HL-60 (cell line): ENCODE results near the gene ADGRL2.

ENCODE experiments used
- CTCF ChIP-seq: IDR thresholded peaks from one replicate; pipeline ENCODE4 v1.5.1; 2011; ENCODE audit warnings: low read length, control low read depth, inconsistent platforms; ENCODE audit not compliant: insufficient read depth
- GABPA ChIP-seq: IDR thresholded peaks from 2 replicates; pipeline ENCODE4 v1.6.1; 2012; ENCODE audit warnings: low read depth
- POLR2AphosphoS5 ChIP-seq: IDR thresholded peaks from 2 replicates; pipeline ENCODE4 v1.6.1; 2012; ENCODE audit warnings: low read depth
- REST ChIP-seq: IDR thresholded peaks from 2 replicates; pipeline ENCODE4 v1.6.1; 2012; ENCODE audit warnings: low read depth; ENCODE audit not compliant: insufficient replicate concordance
- SPI1 ChIP-seq: IDR thresholded peaks from 2 replicates; pipeline ENCODE4 v1.6.1; 2012; ENCODE audit warnings: low read depth, mild to moderate bottlenecking, borderline replicate concordance

- TF ChIP-seq CTCF, result no peak
- TF ChIP-seq POLR2AphosphoS5, result no peak
- no peak for TF ChIP-seq REST
- no peak for TF ChIP-seq SPI1
- TF ChIP-seq GABPA, result no peak
Measured at GRCh38 chr1:81850495-81850894, 49.8 kb downstream of the ADGRL2 start.
